Mucosa of stomach (tissue), 1 donor: ENCODE data around the gene FER.
"Not testable (repeated sequence)": the region's sequence is repeated elsewhere in the genome, so short reads cannot be mapped to it uniquely, and the experiment has no call there.

Experiments used
- H3K27me3 ChIP-seq: one replicate; pipeline ENCODE4 v1.7.0; 2013; ENCODE audit warnings: mild to moderate bottlenecking, low read length; ENCODE audit not compliant: control insufficient read depth, insufficient read depth
- H3K36me3 ChIP-seq: one replicate; pipeline ENCODE4 v1.7.0; 2013; ENCODE audit warnings: low read length; ENCODE audit not compliant: control insufficient read depth, insufficient read depth
- H3K4me1 ChIP-seq: one replicate; pipeline ENCODE4 v1.7.0; 2013; ENCODE audit warnings: mild to moderate bottlenecking, low read length; ENCODE audit not compliant: control insufficient read depth, insufficient read depth
- H3K4me3 ChIP-seq: one replicate; pipeline ENCODE4 v1.7.0; 2013; ENCODE audit warnings: low read length
- H3K9ac ChIP-seq: one replicate; pipeline ENCODE4 v1.7.0; 2013; ENCODE audit warnings: mild to moderate bottlenecking, low read length, moderate library complexity
- H3K9me3 ChIP-seq: one replicate; pipeline ENCODE4 v1.7.0; 2013; ENCODE audit warnings: mild to moderate bottlenecking, low read length, moderate library complexity; ENCODE audit not compliant: control insufficient read depth
- donor health status: Pancreatic carcinoma.

The FER gene

GRCh38 chr5:108777582-108777981, 29.9 kb downstream of the FER start:
- H3K4me3 ChIP-seq, H3K9me3 ChIP-seq, H3K36me3 ChIP-seq, H3K9ac ChIP-seq, H3K27me3 ChIP-seq, H3K4me1 ChIP-seq: not testable (repeated sequence)

GRCh38 chr5:108784577-108784976, 36.9 kb downstream of the FER start:
- H3K4me3 ChIP-seq, H3K4me1 ChIP-seq, H3K9ac ChIP-seq, H3K27me3 ChIP-seq, H3K9me3 ChIP-seq, H3K36me3 ChIP-seq: not testable (repeated sequence)

- H3K9ac ChIP-seq, result no peak overlapping the region
- H3K9me3 ChIP-seq, result no peaks in the 10 kb centered on the region
- no peaks in the 10 kb centered on the region for H3K36me3 ChIP-seq
- no peaks in the 10 kb centered on the region for H3K4me1 ChIP-seq
- H3K4me3 ChIP-seq, result no peak overlapping the region
- no peaks in the 10 kb centered on the region for H3K27me3 ChIP-seq
Measured at GRCh38 chr5:108786806-108787483, 39.2 kb downstream of the FER start.

GRCh38 chr5:108788142-108788541, 40.4 kb downstream of the FER start:
- Histone ChIP-seq H3K27me3 (no peaks in the 10 kb centered on the region), H3K9ac (no peak overlapping the region), H3K4me1 (no peaks in the 10 kb centered on the region), H3K4me3 (no peak overlapping the region), H3K9me3 (no peaks in the 10 kb centered on the region), H3K36me3 (no peaks in the 10 kb centered on the region)

GRCh38 chr5:108793207-108793606, 45.5 kb downstream of the FER start:
- no peaks in the 10 kb centered on the region for H3K4me1 ChIP-seq
- no peak overlapping the region for H3K9ac ChIP-seq
- H3K4me3 ChIP-seq, result no peak overlapping the region
- H3K27me3 ChIP-seq, result no peaks in the 10 kb centered on the region
- no peaks in the 10 kb centered on the region for H3K9me3 ChIP-seq
- H3K36me3 ChIP-seq, result no peaks in the 10 kb centered on the region

GRCh38 chr5:108794349-108794748, 46.7 kb downstream of the FER start:
- H3K36me3 ChIP-seq, H3K9me3 ChIP-seq, H3K4me3 ChIP-seq, H3K4me1 ChIP-seq, H3K27me3 ChIP-seq, H3K9ac ChIP-seq: not testable (repeated sequence)

GRCh38 chr5:108797396-108797795, 49.7 kb downstream of the FER start:
- no peaks in the 10 kb centered on the region for H3K36me3 ChIP-seq
- H3K27me3 ChIP-seq, result no peaks in the 10 kb centered on the region
- H3K4me1 ChIP-seq, result no peaks in the 10 kb centered on the region
- no peak overlapping the region for H3K9ac ChIP-seq
- H3K4me3 ChIP-seq, result no peak overlapping the region
- H3K9me3 ChIP-seq, result no peaks in the 10 kb centered on the region

- no peak overlapping the region for H3K4me3 ChIP-seq
- H3K36me3 ChIP-seq, result no peaks in the 10 kb centered on the region
- H3K9me3 ChIP-seq, result no peaks in the 10 kb centered on the region
- no peak overlapping the region for H3K9ac ChIP-seq
- H3K27me3 ChIP-seq, result no peaks in the 10 kb centered on the region
- H3K4me1 ChIP-seq, result no peaks in the 10 kb centered on the region
Measured at GRCh38 chr5:108797986-108798385, 50.3 kb downstream of the FER start.

GRCh38 chr5:108798513-108799265, 51.0 kb downstream of the FER start:
- no peaks in the 10 kb centered on the region for H3K27me3 ChIP-seq
- H3K4me1 ChIP-seq, result no peaks in the 10 kb centered on the region
- H3K9ac ChIP-seq, result no peak overlapping the region
- no peaks in the 10 kb centered on the region for H3K36me3 ChIP-seq
- H3K4me3 ChIP-seq, result no peak overlapping the region
- H3K9me3 ChIP-seq, result peaks cover 5% of the 10 kb centered on the region

- no peaks in the 10 kb centered on the region for H3K4me1 ChIP-seq
- H3K4me3 ChIP-seq, result no peak overlapping the region
- H3K9me3 ChIP-seq, result peaks cover 5% of the 10 kb centered on the region
- no peak overlapping the region for H3K9ac ChIP-seq
- no peaks in the 10 kb centered on the region for H3K36me3 ChIP-seq
- no peaks in the 10 kb centered on the region for H3K27me3 ChIP-seq
Measured at GRCh38 chr5:108801301-108801700, 53.6 kb downstream of the FER start.

GRCh38 chr5:108801776-108802175, 54.1 kb downstream of the FER start:
- no peaks in the 10 kb centered on the region for H3K4me1 ChIP-seq
- peaks cover 5% of the 10 kb centered on the region for H3K9me3 ChIP-seq
- H3K27me3 ChIP-seq, result no peaks in the 10 kb centered on the region
- no peak overlapping the region for H3K4me3 ChIP-seq
- H3K9ac ChIP-seq, result no peak overlapping the region
- no peaks in the 10 kb centered on the region for H3K36me3 ChIP-seq

- no peaks in the 10 kb centered on the region for H3K27me3 ChIP-seq
- no peak overlapping the region for H3K9ac ChIP-seq
- no peak overlapping the region for H3K4me3 ChIP-seq
- no peaks in the 10 kb centered on the region for H3K4me1 ChIP-seq
- H3K9me3 ChIP-seq, result no peaks in the 10 kb centered on the region
- H3K36me3 ChIP-seq, result no peaks in the 10 kb centered on the region
Measured at GRCh38 chr5:108810717-108811116, 63.0 kb downstream of the FER start.
